GM23248 (cell line): ENCODE data around the gene SULT1C3. TPM values are rescaled to one million over a fixed set of nuclear protein-coding genes. Genes with fewer than 3 reads are reported as not detected.

Source experiments
- DNase-seq: peaks from one replicate; pipeline ENCODE4 v3.0.0-alpha.2; 2015
- H2AFZ ChIP-seq: fragments of 200-600 bp; sonication (generic); 2 replicates; pipeline ENCODE4 v1.6.1; 2016; ENCODE audit warnings: antibody characterized with exemption
- H3F3A ChIP-seq: fragments of 200-600 bp; sonication (generic); 2 replicates; pipeline ENCODE4 v1.6.1; 2016; ENCODE audit warnings: mild to moderate bottlenecking, antibody characterized with exemption, mixed run types; ENCODE audit not compliant: insufficient read depth
- H3K27ac ChIP-seq: fragments of 200-600 bp; sonication (generic); 2 replicates; pipeline ENCODE4 v1.5.1; 2016; ENCODE audit warnings: mild to moderate bottlenecking
- H3K27me3 ChIP-seq: fragments of 200-600 bp; sonication (generic); replicated peaks from 2 replicates; pipeline ENCODE4 v1.6.1; 2016; ENCODE audit warnings: mild to moderate bottlenecking; ENCODE audit not compliant: insufficient read depth
- H3K36me3 ChIP-seq: fragments of 200-600 bp; sonication (generic); 2 replicates; pipeline ENCODE4 v1.6.1; 2016; ENCODE audit warnings: low read depth, mild to moderate bottlenecking
- H3K4me1 ChIP-seq: fragments of 200-600 bp; sonication (generic); 2 replicates; pipeline ENCODE4 v1.6.1; 2016; ENCODE audit warnings: mild to moderate bottlenecking; ENCODE audit not compliant: insufficient read depth
- H3K4me2 ChIP-seq: fragments of 200-600 bp; sonication (generic); one replicate; pipeline ENCODE4 v1.6.1; 2016; ENCODE audit warnings: mild to moderate bottlenecking; ENCODE audit not compliant: unreplicated experiment
- H3K4me3 ChIP-seq: fragments of 200-600 bp; sonication (generic); 2 replicates; pipeline ENCODE4 v1.5.1; 2016; ENCODE audit warnings: mild to moderate bottlenecking
- H3K79me2 ChIP-seq: fragments of 200-600 bp; sonication (generic); 2 replicates; pipeline ENCODE4 v1.6.1; 2016; ENCODE audit warnings: mild to moderate bottlenecking; ENCODE audit not compliant: insufficient read depth
- H3K9ac ChIP-seq: fragments of 200-600 bp; sonication (generic); 2 replicates; pipeline ENCODE4 v1.6.1; 2016; ENCODE audit warnings: mild to moderate bottlenecking
- H3K9me2 ChIP-seq: fragments of 200-600 bp; sonication (generic); 2 replicates; pipeline ENCODE4 v1.6.1; 2016; ENCODE audit warnings: mixed run types, mild to moderate bottlenecking, moderate library complexity; ENCODE audit not compliant: insufficient read depth
- H3K9me3 ChIP-seq: fragments of 200-600 bp; sonication (generic); one replicate; pipeline ENCODE4 v1.6.1; 2017; ENCODE audit warnings: low read depth
- H4K20me1 ChIP-seq: fragments of 200-600 bp; sonication (generic); 2 replicates; pipeline ENCODE4 v1.6.0; 2016; ENCODE audit not compliant: insufficient read depth
- EZH2 ChIP-seq: fragments of 200-600 bp; sonication (generic); IDR thresholded peaks from 2 replicates; pipeline ENCODE4 v1.6.1; 2018; ENCODE audit warnings: antibody characterized with exemption, mild to moderate bottlenecking; ENCODE audit not compliant: insufficient read depth, poor library complexity, severe bottlenecking
- EZH2phosphoT487 ChIP-seq: fragments of 200-600 bp; sonication (generic); IDR thresholded peaks from 2 replicates; pipeline ENCODE4 v1.6.1; 2018; ENCODE audit warnings: antibody characterized with exemption, moderate library complexity, mild to moderate bottlenecking, low read depth; ENCODE audit not compliant: insufficient read depth
- WGBS, 2 experiments: methylation state at CpG; one replicate each; pipeline ENCODE4 v1.1.6; 2015 to 2017; ENCODE audit warnings: low lambda C conversion rate in 2 of 2, low coverage in 1 of 2; ENCODE audit errors: missing lambda C conversion rate in 2 of 2; 5-methylcytosine and 5-hydroxymethylcytosine counted together
- in situ Hi-C: fragments of 300-500 bp; cut with MboI; formaldehyde crosslinking; loops from 2 replicates; pipeline ENCODE4 v1.15.0; 2020
- polyA plus RNA-seq: library from polyadenylated mRNA; unstranded; fragments of >200 nt; fragmentation: Nextera tagmentation; extraction: Ambion mirVana; gene quantifications from 2 replicates; pipeline ENCODE4 v1.2.1, GENCODE V29; 2016
- total RNA-seq: library from RNA; depleted of rRNA; stranded (reverse); fragments of >200 nt; shearing (Covaris generic); gene quantifications from 2 replicates; pipeline ENCODE4 v1.2.3, GENCODE V29; 2014

SULT1C3 gene
- total and polyA plus RNA-seq, 2 experiments from 2014 or later, result not detected

GRCh38 chr2:108200569-108200968, 39.2 kb upstream of the SULT1C3 start:
- 0 out of 2 replicates have a peak, but pooled peaks cover 8% of the 10 kb centered on the region for H3K4me1 ChIP-seq
- H3K36me3 ChIP-seq, result no peaks in the 10 kb centered on the region
- TF ChIP-seq EZH2, result no peak
- TF ChIP-seq EZH2phosphoT487, result no peak
- H3K79me2 ChIP-seq, result no peaks in the 10 kb centered on the region
- H3F3A ChIP-seq, result no peaks in the 10 kb centered on the region
- no peak overlapping the region for H3K4me3 ChIP-seq
- no peak overlapping the region for H3K9ac ChIP-seq
- H3K9me2 ChIP-seq, result no peaks in the 10 kb centered on the region
- no peaks in the 10 kb centered on the region for H3K9me3 ChIP-seq
- 73 to 79% methylated on average over 7 of the region's 7 CpGs for WGBS, 2 experiments
- no peaks in the 10 kb centered on the region for H3K27me3 ChIP-seq
- no peak overlapping the region for H3K4me2 ChIP-seq
- no peak overlapping the region for H2AFZ ChIP-seq
- in situ Hi-C loops, result no loop called here
- H4K20me1 ChIP-seq, result no peaks in the 10 kb centered on the region
- no peak for DNase-seq
- H3K27ac ChIP-seq, result no peak overlapping the region

GRCh38 chr2:108212671-108213070, 27.1 kb upstream of the SULT1C3 start:
- no peak overlapping the region for H3K9ac ChIP-seq
- H3K9me2 ChIP-seq, result no peaks in the 10 kb centered on the region
- H3K9me3 ChIP-seq, result no peaks in the 10 kb centered on the region
- no peaks in the 10 kb centered on the region for H4K20me1 ChIP-seq
- no peak overlapping the region for H2AFZ ChIP-seq
- in situ Hi-C loops, result no loop called here
- no peak for DNase-seq
- peaks cover 13% of the 10 kb centered on the region for H3K27me3 ChIP-seq
- no peaks in the 10 kb centered on the region for H3K36me3 ChIP-seq
- no peak overlapping the region for H3K4me3 ChIP-seq
- no peak overlapping the region for H3K27ac ChIP-seq
- WGBS, 2 experiments, result 71% methylated on average over 3 of the region's 3 CpGs
- no peaks in the 10 kb centered on the region for H3F3A ChIP-seq
- no peak for TF ChIP-seq EZH2
- no peak for TF ChIP-seq EZH2phosphoT487
- no peak overlapping the region for H3K4me2 ChIP-seq
- no peaks in the 10 kb centered on the region for H3K79me2 ChIP-seq
- H3K4me1 ChIP-seq, result no peaks in the 10 kb centered on the region

- whole genome bisulfite sequencing, 2 experiments, result 41 to 47% methylated on average over 3 of the region's 3 CpGs
- in situ Hi-C loops, result no loop called here
- H3K9me2 ChIP-seq, result no peaks in the 10 kb centered on the region
- DNase-seq, result peak; percentile 68
- no peak overlapping the region for H3K4me2 ChIP-seq
- H3K27me3 ChIP-seq, result peaks cover 5% of the 10 kb centered on the region; the same call in 1 of the 2 replicates
- H3F3A ChIP-seq, result no peaks in the 10 kb centered on the region
- H3K36me3 ChIP-seq, result no peaks in the 10 kb centered on the region
- peak overlapping the region; percentile 78 for H2AFZ ChIP-seq
- H3K9ac ChIP-seq, result no peak overlapping the region
- H3K4me1 ChIP-seq, result no peaks in the 10 kb centered on the region
- no peaks in the 10 kb centered on the region for H4K20me1 ChIP-seq
- no peak overlapping the region for H3K4me3 ChIP-seq
- no peak overlapping the region for H3K27ac ChIP-seq
- no peaks in the 10 kb centered on the region for H3K9me3 ChIP-seq
- H3K79me2 ChIP-seq, result no peaks in the 10 kb centered on the region
- no peak for TF ChIP-seq EZH2
- TF ChIP-seq EZH2phosphoT487, result no peak
Observed at GRCh38 chr2:108215794-108216211, 24.0 kb upstream of the SULT1C3 start.

GRCh38 chr2:108217211-108217610, 22.6 kb upstream of the SULT1C3 start:
- H3K79me2 ChIP-seq, result no peaks in the 10 kb centered on the region
- no peak overlapping the region for H3K4me2 ChIP-seq
- no peaks in the 10 kb centered on the region for H3K36me3 ChIP-seq
- no peaks in the 10 kb centered on the region for H3F3A ChIP-seq
- in situ Hi-C loops, result no loop called here
- no peak overlapping the region for H3K4me3 ChIP-seq
- no peak overlapping the region for H2AFZ ChIP-seq
- H3K27me3 ChIP-seq, result no peaks in the 10 kb centered on the region
- H3K4me1 ChIP-seq, result no peaks in the 10 kb centered on the region
- H3K9me2 ChIP-seq, result no peaks in the 10 kb centered on the region
- no peak for DNase-seq
- no peaks in the 10 kb centered on the region for H4K20me1 ChIP-seq
- WGBS, 2 experiments, result 72 to 75% methylated on average over 2 of the region's 2 CpGs
- H3K27ac ChIP-seq, result no peak overlapping the region
- TF ChIP-seq EZH2, result no peak
- no peak for TF ChIP-seq EZH2phosphoT487
- no peak overlapping the region for H3K9ac ChIP-seq
- H3K9me3 ChIP-seq, result no peaks in the 10 kb centered on the region

GRCh38 chr2:108219688-108220087, 20.1 kb upstream of the SULT1C3 start:
- Histone ChIP-seq H3K4me1 (no peaks in the 10 kb centered on the region), H4K20me1 (no peaks in the 10 kb centered on the region), H3K4me2 (no peak overlapping the region), H3K79me2 (no peaks in the 10 kb centered on the region), H3K36me3 (no peaks in the 10 kb centered on the region), H3K27me3 (no peaks in the 10 kb centered on the region), H3K9me3 (no peaks in the 10 kb centered on the region), H2AFZ (0 out of 2 replicates have a peak overlapping the region, but pooled peaks have one; percentile 29), H3K4me3 (no peak overlapping the region), H3K27ac (no peak overlapping the region), H3F3A (no peaks in the 10 kb centered on the region), H3K9me2 (no peaks in the 10 kb centered on the region), H3K9ac (no peak overlapping the region)
- TF ChIP-seq EZH2phosphoT487 (no peak), EZH2 (no peak)
- in situ Hi-C loops, result no loop called here
- DNase-seq, result no peak
- WGBS, 2 experiments, result 26 to 28% methylated on average over 3 of the region's 3 CpGs
